ENCODE measurements around the gene MISP.

DNA sequence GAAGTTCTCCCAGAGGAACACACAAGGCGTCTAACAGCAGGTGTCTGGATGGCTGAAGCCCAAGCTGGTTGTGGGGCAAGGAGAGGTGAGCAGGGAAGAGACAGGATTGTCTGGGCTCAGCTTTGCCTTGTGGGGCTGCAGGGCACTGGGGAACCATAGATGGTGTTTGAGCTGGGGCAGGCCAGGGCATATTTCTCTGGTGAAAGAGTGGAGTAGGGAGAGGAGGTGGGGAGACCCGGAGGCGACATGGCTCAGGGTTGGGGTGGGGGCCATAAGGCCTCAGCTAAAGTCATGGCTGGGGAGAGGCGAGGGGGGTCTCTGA, 47.6 kb upstream of the MISP start:
- no peak for TF ChIP-seq POLR2A (IDR thresholded peaks at IDR 0.05)
- TF ChIP-seq, protein P1, sequence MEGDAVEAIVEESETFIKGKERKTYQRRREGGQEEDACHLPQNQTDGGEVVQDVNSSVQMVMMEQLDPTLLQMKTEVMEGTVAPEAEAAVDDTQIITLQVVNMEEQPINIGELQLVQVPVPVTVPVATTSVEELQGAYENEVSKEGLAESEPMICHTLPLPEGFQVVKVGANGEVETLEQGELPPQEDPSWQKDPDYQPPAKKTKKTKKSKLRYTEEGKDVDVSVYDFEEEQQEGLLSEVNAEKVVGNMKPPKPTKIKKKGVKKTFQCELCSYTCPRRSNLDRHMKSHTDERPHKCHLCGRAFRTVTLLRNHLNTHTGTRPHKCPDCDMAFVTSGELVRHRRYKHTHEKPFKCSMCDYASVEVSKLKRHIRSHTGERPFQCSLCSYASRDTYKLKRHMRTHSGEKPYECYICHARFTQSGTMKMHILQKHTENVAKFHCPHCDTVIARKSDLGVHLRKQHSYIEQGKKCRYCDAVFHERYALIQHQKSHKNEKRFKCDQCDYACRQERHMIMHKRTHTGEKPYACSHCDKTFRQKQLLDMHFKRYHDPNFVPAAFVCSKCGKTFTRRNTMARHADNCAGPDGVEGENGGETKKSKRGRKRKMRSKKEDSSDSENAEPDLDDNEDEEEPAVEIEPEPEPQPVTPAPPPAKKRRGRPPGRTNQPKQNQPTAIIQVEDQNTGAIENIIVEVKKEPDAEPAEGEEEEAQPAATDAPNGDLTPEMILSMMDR (IDR thresholded peaks at IDR 0.05): no peak
